ENCODE results near the gene ANKRD33B.
"Not testable (repeated sequence)": the region's sequence is repeated elsewhere in the genome, so short reads cannot be mapped to it uniquely, and the experiment has no call there.

Gene ANKRD33B

GRCh38 chr5:10559151-10559550 is 4.7 kb upstream of the ANKRD33B start:
- no peak for DNase-seq

GRCh38 chr5:10559871-10560270 is 4.0 kb upstream of the ANKRD33B start:
- no peak for DNase-seq

- DNase-seq, result no peak
Measured at GRCh38 chr5:10562201-10563109, 1.4 kb upstream of the ANKRD33B start.

- DNase-seq, result peak; percentile 38
Measured at GRCh38 chr5:10563110-10563944, 543 bp upstream of the ANKRD33B start.

- DNase-seq, result no peak
Measured at GRCh38 chr5:10564838-10565784, 1.2 kb downstream of the ANKRD33B start.

- no peak for DNase-seq
Measured at GRCh38 chr5:10565785-10566542, 2.1 kb downstream of the ANKRD33B start.

- DNase-seq, result no peak
Measured at GRCh38 chr5:10566543-10567068, 2.7 kb downstream of the ANKRD33B start.

GRCh38 chr5:10567121-10567591 is 3.3 kb downstream of the ANKRD33B start:
- no peak for DNase-seq

- no peak for DNase-seq
Measured at GRCh38 chr5:10567781-10568321, 4.0 kb downstream of the ANKRD33B start.

GRCh38 chr5:10570540-10570939 is 6.7 kb downstream of the ANKRD33B start:
- not testable (repeated sequence) for DNase-seq

- DNase-seq, result no peak
Measured at GRCh38 chr5:10572451-10572850, 8.6 kb downstream of the ANKRD33B start.

GRCh38 chr5:10573487-10574145 is 9.7 kb downstream of the ANKRD33B start:
- DNase-seq, result no peak

GRCh38 chr5:10574879-10575278 is 11.0 kb downstream of the ANKRD33B start:
- not testable (repeated sequence) for DNase-seq

- DNase-seq, result no peak
Measured at GRCh38 chr5:10576121-10576789, 12.4 kb downstream of the ANKRD33B start.

GRCh38 chr5:10576790-10577189 is 12.9 kb downstream of the ANKRD33B start:
- DNase-seq, result no peak

- no peak for DNase-seq
Measured at GRCh38 chr5:10577371-10578292, 13.8 kb downstream of the ANKRD33B start.

- DNase-seq, result no peak
Measured at GRCh38 chr5:10578293-10578665, 14.4 kb downstream of the ANKRD33B start.

GRCh38 chr5:10578869-10579268 is 15.0 kb downstream of the ANKRD33B start:
- DNase-seq, result no peak
